Activated CD8-positive, alpha-beta memory T cell treated with anti-CD3 and anti-CD28 coated beads for 48 hours (primary cell): ENCODE results near the gene MCEE.
A peak's percentile ranks its signal among the peaks of the same experiment; 100 is the strongest.
"Not testable (repeated sequence)": the region's sequence is repeated elsewhere in the genome, so short reads cannot be mapped to it uniquely, and the experiment has no call there.

Source experiments
- DNase-seq, 3 experiments: peaks; one replicate each; pipeline ENCODE4 v3.0.0-alpha.2; 2020; ENCODE audit warnings: low read depth in 2 of 3, low spot score in 2 of 3

The MCEE gene

GRCh38 chr2:71129114-71129901 lies 721 bp downstream of the MCEE start:
- DNase-seq = no peak

GRCh38 chr2:71126957-71127356 lies 3.1 kb downstream of the MCEE start:
- DNase-seq = no peak

GRCh38 chr2:71125506-71126294 lies 4.3 kb downstream of the MCEE start:
- no peak for DNase-seq

- no peak for DNase-seq
Measured at GRCh38 chr2:71122387-71123298, 7.4 kb downstream of the MCEE start.

- DNase-seq = no peak
Measured at GRCh38 chr2:71121479-71121878, 8.6 kb downstream of the MCEE start.

- DNase-seq = no peak
Measured at GRCh38 chr2:71120195-71120594, 9.8 kb downstream of the MCEE start.

- no peak for DNase-seq
Measured at GRCh38 chr2:71117063-71117462, 13.0 kb downstream of the MCEE start.

- no peak for DNase-seq
Measured at GRCh38 chr2:71113843-71114242, 16.2 kb downstream of the MCEE start.

GRCh38 chr2:71108091-71108490 lies 21.9 kb downstream of the MCEE start:
- no peak for DNase-seq

GRCh38 chr2:71106463-71106862 lies 23.6 kb downstream of the MCEE start:
- DNase-seq = not testable (repeated sequence)

GRCh38 chr2:71103809-71104208 lies 26.2 kb downstream of the MCEE start:
- no peak for DNase-seq

GRCh38 chr2:71102981-71103681 lies 26.9 kb downstream of the MCEE start:
- no peak for DNase-seq

GRCh38 chr2:71101656-71102055 lies 28.4 kb downstream of the MCEE start:
- no peak for DNase-seq

- peak in 2 of 3 experiments; percentile 8 to 16 for DNase-seq
Measured at GRCh38 chr2:71100195-71100964, 29.6 kb downstream of the MCEE start.

- not testable (repeated sequence) for DNase-seq
Measured at GRCh38 chr2:71092491-71093260, 37.4 kb downstream of the MCEE start.

- DNase-seq = not testable (repeated sequence)
Measured at GRCh38 chr2:71091808-71092207, 38.2 kb downstream of the MCEE start.

- DNase-seq = not testable (repeated sequence)
Measured at GRCh38 chr2:71089475-71089874, 40.6 kb downstream of the MCEE start.

- DNase-seq = not testable (repeated sequence)
Measured at GRCh38 chr2:71085325-71086003, 44.6 kb downstream of the MCEE start.
